AML-193 (cell line): ENCODE measurements around the gene KRTAP5-1.

Experiments
- DNase-seq, 2 experiments: peaks; one replicate each; lab custom pipeline; 2025; lab: John Stamatoyannopoulos, UW

Gene KRTAP5-1

GRCh38 chr11:1545432-1545831 lies 39.7 kb downstream of the KRTAP5-1 start:
- no peak for DNase-seq

DNA sequence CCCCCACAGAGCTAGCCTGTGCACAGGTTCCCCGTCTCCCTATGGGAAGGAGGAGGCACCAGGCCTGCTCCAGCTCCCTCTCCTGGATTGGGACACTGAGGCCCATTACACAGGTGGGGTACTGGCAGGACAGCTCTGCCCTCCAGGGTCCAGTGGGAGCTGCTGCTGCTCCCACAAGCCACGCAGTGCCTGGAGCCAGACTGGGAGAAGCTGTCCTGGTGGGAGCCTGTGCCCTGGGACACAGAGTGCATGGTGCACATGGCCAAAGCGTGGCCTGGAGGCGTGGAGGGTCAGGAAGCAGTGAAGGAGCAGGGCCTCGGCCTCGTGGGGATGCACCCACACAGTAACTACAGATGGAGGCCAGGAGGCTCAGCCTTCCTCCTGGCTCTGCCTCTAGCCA lies 40.5 kb downstream of the KRTAP5-1 start:
- DNase-seq: no peak

DNA sequence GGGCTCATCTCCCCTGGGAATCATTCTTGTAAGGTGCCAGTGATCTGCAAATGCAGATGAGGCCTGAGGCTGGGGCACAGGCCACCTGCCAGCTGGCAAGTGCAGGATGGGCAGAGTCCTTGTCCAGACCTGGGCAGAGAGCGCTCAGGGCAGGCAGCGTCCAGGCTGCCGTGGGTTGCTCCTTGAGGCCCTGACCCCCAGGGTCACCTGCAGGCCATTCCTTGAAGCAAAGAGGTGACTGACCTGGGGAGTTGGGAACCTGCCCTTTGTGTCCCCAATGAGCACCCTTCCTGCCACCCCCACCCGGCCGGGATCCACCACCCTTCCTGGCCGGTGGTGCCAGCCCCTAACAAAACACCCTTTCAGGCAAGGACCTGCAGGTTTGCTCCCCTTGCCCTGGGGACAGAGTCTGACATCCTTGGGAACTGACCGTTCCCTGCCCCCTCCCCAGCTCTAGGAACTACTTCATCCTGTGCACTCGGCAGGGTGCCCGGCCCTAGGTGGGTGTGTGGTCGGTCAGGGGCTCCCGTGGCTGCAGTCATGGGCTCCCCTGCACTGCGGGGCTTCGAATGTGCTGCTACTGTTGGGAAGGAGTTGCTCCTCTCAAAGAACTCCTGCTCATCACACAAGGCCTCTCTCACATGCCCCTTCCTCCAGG lies 41.3 kb downstream of the KRTAP5-1 start:
- DNase-seq: no peak

GRCh38 chr11:1542267-1542666 lies 42.8 kb downstream of the KRTAP5-1 start:
- no peak for DNase-seq

DNA sequence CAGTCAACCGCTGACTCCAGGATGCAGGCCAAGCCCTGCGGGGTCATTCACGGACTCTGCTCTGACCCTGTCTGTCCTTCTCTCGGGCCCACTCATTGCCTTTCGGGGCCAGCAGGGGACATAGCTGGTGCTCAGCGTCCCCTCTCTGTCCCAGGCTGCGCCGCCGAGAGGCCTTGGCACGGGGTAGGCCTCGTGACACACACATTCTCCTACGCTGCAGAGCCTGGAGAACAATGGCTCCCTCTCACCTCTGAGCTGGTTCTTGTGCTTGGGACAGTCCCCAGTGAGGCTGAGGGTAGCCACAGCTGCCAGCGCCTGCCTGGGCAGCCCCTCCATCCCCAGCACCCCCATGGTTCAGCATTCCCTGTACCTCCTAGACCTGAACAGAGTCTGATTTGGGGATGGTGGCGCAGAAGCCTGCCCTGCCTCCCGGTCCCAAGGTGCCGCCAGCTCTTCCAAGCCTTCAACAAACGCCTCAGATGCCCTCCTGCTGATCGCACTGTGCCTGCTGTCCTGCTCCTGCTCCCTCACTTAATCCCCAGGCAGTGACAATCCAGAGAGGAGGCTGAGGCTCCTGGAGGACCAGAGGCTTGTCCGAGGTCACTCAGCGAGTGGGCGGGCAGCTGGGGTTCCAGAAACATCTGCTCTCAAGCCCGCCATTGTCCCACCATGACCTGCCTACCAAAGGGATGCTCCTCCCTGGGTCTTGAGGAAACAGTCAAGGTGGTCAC lies 43.4 kb downstream of the KRTAP5-1 start:
- no peak for DNase-seq

- DNase-seq: no peak
Measured at GRCh38 chr11:1540074-1540473, 45.0 kb downstream of the KRTAP5-1 start.

DNA sequence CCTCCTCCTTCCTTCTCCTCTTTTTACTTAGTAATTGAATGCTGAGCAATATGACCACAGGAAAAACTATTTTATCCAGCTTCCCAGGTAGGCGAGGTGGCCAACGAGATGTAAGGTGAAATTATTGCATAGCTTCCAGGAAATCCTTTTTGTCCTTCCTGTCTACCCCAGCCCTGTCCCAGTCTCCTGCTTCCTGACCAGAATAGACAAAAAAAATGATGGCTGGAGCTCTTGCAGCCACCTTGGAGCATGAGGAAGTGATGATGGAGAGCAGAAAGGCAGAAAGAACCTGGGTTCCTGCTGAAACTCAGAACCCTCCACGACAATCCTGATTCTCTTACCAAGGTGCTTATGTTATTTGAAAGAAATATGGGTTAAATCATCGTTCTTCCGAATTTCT lies 46.9 kb downstream of the KRTAP5-1 start:
- no peak for DNase-seq

DNA sequence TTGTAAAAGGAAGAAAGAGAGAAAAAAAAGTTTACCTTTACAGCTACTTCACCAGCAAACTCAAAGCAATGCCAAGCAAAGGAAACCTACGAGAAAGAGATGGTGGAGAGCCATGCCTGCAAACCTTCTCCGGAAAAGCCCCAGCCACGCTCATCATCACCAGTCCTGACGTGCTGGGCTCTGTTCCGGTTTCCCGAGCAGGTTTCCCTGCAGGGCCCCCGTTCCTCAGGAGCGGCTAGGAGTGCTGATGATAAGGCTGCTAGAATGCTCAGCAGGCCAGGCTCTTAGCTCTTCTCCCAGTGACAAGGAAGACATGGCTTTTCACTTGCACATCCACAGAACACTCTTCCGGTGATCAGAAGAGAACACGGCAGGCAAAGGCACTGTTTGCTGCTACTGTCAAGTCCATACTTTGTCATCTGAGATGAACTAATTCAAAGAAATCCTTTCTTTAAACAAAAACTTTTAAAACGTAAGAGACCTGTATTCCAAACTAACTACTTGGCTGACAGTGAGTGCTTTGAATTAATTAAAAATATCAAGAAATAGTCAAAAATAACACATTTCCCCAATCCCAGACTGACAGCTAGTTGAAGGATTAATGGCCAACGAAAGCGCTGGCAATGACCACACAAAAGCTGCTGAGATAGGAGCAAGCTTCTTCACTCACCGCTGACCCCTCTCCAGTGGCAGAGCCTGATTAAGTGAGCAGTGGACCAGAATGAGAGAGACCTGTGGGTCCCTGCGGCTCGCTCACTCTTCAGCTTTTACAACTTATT lies 48.8 kb downstream of the KRTAP5-1 start:
- no peak for DNase-seq

GRCh38 chr11:1534682-1535081 lies 50.4 kb downstream of the KRTAP5-1 start:
- no peak for DNase-seq
